CD4-positive, alpha-beta memory T cell (primary cell): Measurements from ENCODE around the gene TRIM3. TPM values are rescaled to one million over a fixed set of nuclear protein-coding genes. Genes with fewer than 3 reads are reported as not detected.

Experiments used
- CTCF ChIA-PET: fragments of 350-600 bp; sonication (Branson Sonifier 250); formaldehyde crosslinking; loops from one replicate; lab custom pipeline; 2021; ENCODE audit warnings: inconsistent platforms; ENCODE audit not compliant: partially characterized antibody; lab: Charles Lee
- POLR2A ChIA-PET: fragments of 350-600 bp; sonication (Branson Sonifier 250); formaldehyde crosslinking; loops from one replicate; lab custom pipeline; 2021; ENCODE audit not compliant: partially characterized antibody; lab: Charles Lee
- DNase-seq, 5 donors: peaks; one replicate each; pipeline versions ENCODE4 v3.0.0 to v3.0.0-alpha.2; 2020 to 2022; ENCODE audit warnings: mixed read lengths in 1 of 5
- H3K27ac ChIP-seq: one replicate; pipeline ENCODE4 v1.7.0; 2013; ENCODE audit warnings: low read depth, low read length
- H3K27me3 ChIP-seq: 2 replicates; pipeline ENCODE4 v1.7.0; 2013; ENCODE audit warnings: mild to moderate bottlenecking, low read length, moderate library complexity; ENCODE audit not compliant: insufficient read depth
- H3K36me3 ChIP-seq: 2 replicates; pipeline ENCODE4 v1.7.0; 2013; ENCODE audit warnings: mild to moderate bottlenecking, low read length, moderate library complexity; ENCODE audit not compliant: insufficient read depth
- H3K4me1 ChIP-seq: 2 replicates; pipeline ENCODE4 v1.7.0; 2013; ENCODE audit warnings: mild to moderate bottlenecking, low read length, moderate library complexity; ENCODE audit not compliant: insufficient read depth
- H3K4me3 ChIP-seq, 2 donors: one replicate each; pipeline ENCODE4 v1.7.0; 2013; ENCODE audit warnings: low read length in 2 of 2, mild to moderate bottlenecking in 1 of 2
- H3K9me3 ChIP-seq, 2 donors: one replicate each; pipeline ENCODE4 v1.7.0; 2013; ENCODE audit warnings: low read length in 2 of 2, control low read depth in 1 of 2; ENCODE audit not compliant: control insufficient read depth in 1 of 2
- H3K27ac Mint-ChIP-seq, 7 donors: one replicate each; pipeline ENCODE4 v1.8.0; 2020 to 2021; ENCODE audit warnings: mixed read lengths in 7 of 7, mild to moderate bottlenecking in 6 of 7, inconsistent platforms in 3 of 7, moderate library complexity in 3 of 7
- H3K27me3 Mint-ChIP-seq, 2 donors: one replicate each; pipeline ENCODE4 v1.8.0; 2020 to 2021; ENCODE audit warnings: mixed read lengths in 2 of 2
- H3K36me3 Mint-ChIP-seq, 2 donors: one replicate each; pipeline ENCODE4 v1.8.0; 2020 to 2021; ENCODE audit warnings: mixed read lengths in 2 of 2, inconsistent platforms in 1 of 2, mild to moderate bottlenecking in 1 of 2
- H3K4me1 Mint-ChIP-seq, 4 donors: one replicate each; pipeline ENCODE4 v1.8.0; 2020 to 2021; ENCODE audit warnings: mixed read lengths in 4 of 4, mild to moderate bottlenecking in 1 of 4
- H3K4me3 Mint-ChIP-seq, 8 donors: one replicate each; pipeline ENCODE4 v1.8.0; 2020 to 2021; ENCODE audit warnings: mixed read lengths in 8 of 8, mild to moderate bottlenecking in 7 of 8, moderate library complexity in 6 of 8, inconsistent platforms in 3 of 8
- H3K9me3 Mint-ChIP-seq, 8 donors: one replicate each; pipeline ENCODE4 v1.8.0; 2020 to 2021; ENCODE audit warnings: mixed read lengths in 8 of 8, mild to moderate bottlenecking in 5 of 8, inconsistent platforms in 3 of 8, moderate library complexity in 1 of 8
- intact Hi-C: fragments of 100-400 bp; cut with micrococcal nuclease; formaldehyde crosslinking; loops from one replicate; pipeline ENCODE4 v1.15.1; 2023
- polyA plus RNA-seq, 2 donors: library from polyadenylated mRNA; unstranded; fragments of 300-500 nt; fragmentation: Illumina TruSeq; gene quantifications; one replicate each; pipeline ENCODE4 v1.2.3, GENCODE V29; 2021
- total RNA-seq, 2 experiments: library from RNA; stranded (reverse); gene quantifications; one replicate each; pipeline ENCODE4 v1.2.3, GENCODE V29; 2021

Gene TRIM3
- total and polyA plus RNA-seq, 4 experiments from 2014 or later = 1.2 to 23.1 (median 13.2) TPM

- CTCF ChIA-PET = interaction anchor here (1.0 to 7.6 kb wide), 15 partner anchors 12 to 336 kb away, joined by 3 to 72 read pairs (median 6); partner anchors contain the start of genes APBB1, ARFIP2, HPX and SMPD1
- Mint-ChIP-seq H3K27me3 (no peaks in the 10 kb centered on the region), H3K4me3 (peak overlapping the region; percentile 80 to 98 (median 84)), H3K4me1 (peaks cover 60 to 95% (median 78%) of the 10 kb centered on the region in 4 donors), H3K27ac (peak overlapping the region; percentile 96 to 99 (median 97)), H3K9me3 (peaks cover 0 to 1% (median 0%) of the 10 kb centered on the region in 8 donors), H3K36me3 (peaks cover 30 to 38% of the 10 kb centered on the region in 2 donors)
- DNase-seq = peak in 1 of 5 donors; percentile 63
- intact Hi-C loops = loop anchor here (1.0 kb wide), 4 partner anchors 11 to 41 kb away; partner anchors contain the start of genes APBB1 and SMPD1
- no peaks in the 10 kb centered on the region for H3K9me3 ChIP-seq
- POLR2A ChIA-PET = interaction anchor here (0.9 to 23.7 kb wide), 14 partner anchors 12 to 344 kb away, joined by 3 to 503 read pairs (median 7); partner anchors contain the start of genes APBB1, ARFIP2, SMPD1 and TIMM10B
- H3K4me1 ChIP-seq = peaks cover 67% of the 10 kb centered on the region
- peak overlapping the region; percentile 69 for H3K27ac ChIP-seq
- H3K27me3 ChIP-seq = no peaks in the 10 kb centered on the region
- H3K4me3 ChIP-seq = peak overlapping the region; percentile 40 to 53
- H3K36me3 ChIP-seq = peaks cover 11% of the 10 kb centered on the region
Measured at GRCh38 chr11:6402061-6402470, 71.7 kb downstream of the TRIM3 start.

DNA sequence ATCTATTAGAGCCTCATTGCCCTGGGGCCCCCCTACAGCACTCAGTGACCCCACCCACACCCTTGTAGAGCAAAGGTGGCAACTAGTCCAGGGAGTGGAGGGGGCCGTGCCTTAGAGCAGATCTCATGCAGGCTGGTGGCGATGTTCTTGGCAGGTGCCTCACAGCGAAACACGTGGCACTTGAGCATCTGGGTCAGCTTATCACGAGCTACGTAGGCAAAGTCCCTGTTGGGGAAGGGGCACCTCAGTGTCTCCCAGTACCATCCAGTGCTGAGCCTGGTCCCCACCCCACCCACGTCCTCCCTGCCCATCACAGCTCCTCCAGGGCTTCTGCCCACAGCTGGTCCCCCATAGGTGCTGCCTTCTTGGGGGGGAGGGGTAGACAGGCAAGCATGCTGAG lies 72.3 kb downstream of the TRIM3 start:
- peak overlapping the region in 6 of 7 donors; percentile 37 to 99 (median 96) for H3K27ac Mint-ChIP-seq
- Histone ChIP-seq H3K4me3 (peak overlapping the region in 1 of 2 donors; percentile 6), H3K4me1 (peaks cover 61% of the 10 kb centered on the region), H3K36me3 (peaks cover 15% of the 10 kb centered on the region), H3K9me3 (no peaks in the 10 kb centered on the region), H3K27me3 (no peaks in the 10 kb centered on the region), H3K27ac (peak overlapping the region; percentile 69)
- ChIA-PET CTCF (interaction anchor here (1.0 to 7.6 kb wide), 11 partner anchors 12 to 336 kb away, joined by 3 to 72 read pairs (median 17); partner anchors contain the start of genes APBB1, HPX and SMPD1), POLR2A (interaction anchor here (0.9 to 23.7 kb wide), 7 partner anchors 11 to 217 kb away, joined by 3 to 503 read pairs (median 23); partner anchors contain the start of genes APBB1, ARFIP2, SMPD1 and TIMM10B)
- peak overlapping the region in 7 of 8 donors; percentile 17 to 98 (median 80) for H3K4me3 Mint-ChIP-seq
- no peaks in the 10 kb centered on the region for H3K27me3 Mint-ChIP-seq
- H3K36me3 Mint-ChIP-seq = peaks cover 34 to 37% of the 10 kb centered on the region in 2 donors
- intact Hi-C loops = no loop called here
- H3K9me3 Mint-ChIP-seq = peaks cover 0 to 1% (median 0%) of the 10 kb centered on the region in 8 donors
- no peak for DNase-seq
- peaks cover 55 to 94% (median 76%) of the 10 kb centered on the region in 4 donors for H3K4me1 Mint-ChIP-seq

DNA sequence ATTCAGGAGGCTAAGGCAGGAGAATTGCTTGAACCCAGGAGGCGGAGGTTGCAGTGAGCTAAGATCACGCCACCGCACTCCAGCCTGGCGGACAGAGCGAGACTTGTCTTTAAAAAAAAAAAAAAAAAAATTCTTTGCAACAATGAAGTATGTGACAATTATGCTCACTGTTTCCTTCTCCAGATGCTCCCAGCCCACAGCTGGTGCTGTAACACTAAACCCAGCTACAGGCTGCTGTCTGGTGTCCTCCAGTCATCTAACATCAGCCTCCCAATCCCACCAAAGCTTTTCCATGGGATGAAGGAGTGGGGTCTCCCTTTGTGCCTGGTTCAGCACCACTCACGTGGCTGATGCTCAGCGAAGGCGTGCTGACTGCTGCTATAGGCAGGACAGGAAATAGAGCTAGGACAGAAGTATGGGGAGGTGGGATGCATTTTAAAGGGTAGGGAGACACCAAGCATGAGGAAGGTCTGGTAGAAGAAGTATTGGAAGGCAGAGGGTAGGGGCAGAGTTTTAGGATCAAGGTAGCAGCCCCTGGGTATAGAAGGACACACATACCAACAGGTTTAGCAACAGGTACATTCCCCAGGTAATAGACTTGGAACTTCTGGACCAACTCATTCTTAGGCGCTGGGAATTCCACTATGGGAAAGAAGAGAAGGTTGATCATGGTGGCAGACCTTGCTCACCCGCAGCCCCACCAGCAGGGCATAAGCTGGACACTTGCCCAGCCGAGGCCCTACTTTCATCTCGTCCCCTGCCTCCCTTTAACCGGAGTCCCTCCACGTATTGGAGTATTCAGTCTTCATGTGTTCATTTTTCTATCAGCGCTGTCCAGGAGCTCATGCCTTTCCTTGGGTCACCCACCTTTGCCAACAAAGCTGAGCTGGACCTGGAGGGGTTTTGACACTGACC lies 73.1 kb downstream of the TRIM3 start:
- H3K27ac Mint-ChIP-seq = peak overlapping the region in 6 of 7 donors; percentile 69 to 99 (median 86)
- POLR2A ChIA-PET = interaction anchor here (1.5 to 23.7 kb wide), 3 partner anchors 10 to 38 kb away, joined by 4 to 503 read pairs (median 273); partner anchors contain the start of genes APBB1 and SMPD1
- CTCF ChIA-PET = interaction anchor here (0.7 to 7.6 kb wide), 10 partner anchors 11 to 107 kb away, joined by 3 to 72 read pairs (median 4); partner anchors contain the start of genes APBB1, HPX and SMPD1
- peak overlapping the region in 5 of 8 donors; percentile 20 to 70 (median 36) for H3K4me3 Mint-ChIP-seq
- no peak overlapping the region for H3K27ac ChIP-seq
- peaks cover 49 to 93% (median 74%) of the 10 kb centered on the region in 4 donors for H3K4me1 Mint-ChIP-seq
- H3K36me3 Mint-ChIP-seq = peaks cover 41 to 43% of the 10 kb centered on the region in 2 donors
- peaks cover 54% of the 10 kb centered on the region for H3K4me1 ChIP-seq
- no peaks in the 10 kb centered on the region for H3K27me3 ChIP-seq
- intact Hi-C loops = no loop called here
- no peaks in the 10 kb centered on the region for H3K9me3 ChIP-seq
- no peak overlapping the region for H3K4me3 ChIP-seq
- H3K36me3 ChIP-seq = peaks cover 15% of the 10 kb centered on the region
- H3K9me3 Mint-ChIP-seq = peaks cover 0 to 1% (median 0%) of the 10 kb centered on the region in 8 donors
- no peaks in the 10 kb centered on the region for H3K27me3 Mint-ChIP-seq
- DNase-seq = no peak

Other genes with a start within 250 kb of the TRIM3 start
- 10 to 100 TPM; 48.7 to 50.8 TPM for gene FHIP1B, start 239.3 kb downstream of the TRIM3 start, total RNA-seq
- 10 to 100 TPM; 12.0 to 16.7 TPM for gene FHIP1B, start 239.3 kb downstream of the TRIM3 start, polyA plus RNA-seq
- gene CNGA4, start 234.9 kb downstream of the TRIM3 start, total RNA-seq = under 1 TPM; 0.58 to 0.61 TPM
- gene CNGA4, start 234.9 kb downstream of the TRIM3 start, polyA plus RNA-seq = not detected
- gene CCKBR, start 214.1 kb downstream of the TRIM3 start, total RNA-seq = not detected
- gene CCKBR, start 214.1 kb downstream of the TRIM3 start, polyA plus RNA-seq = not detected
- gene CAVIN3, start 153.4 kb downstream of the TRIM3 start, total RNA-seq = under 1 TPM in 1 of 2 experiments, not detected in 1; 0.36 TPM
- under 1 TPM in 1 of 2 donors, not detected in 1; 0.70 TPM for gene CAVIN3, start 153.4 kb downstream of the TRIM3 start, polyA plus RNA-seq
- 10 to 100 TPM; 39.3 to 43.6 TPM for gene SMPD1, start 83.5 kb downstream of the TRIM3 start, total RNA-seq
- gene SMPD1, start 83.5 kb downstream of the TRIM3 start, polyA plus RNA-seq = 10 to 100 TPM in 1 of 2 donors, 1 to 10 TPM in 1; 9.2 to 12.1 TPM
- gene APBB1, start 54.8 kb downstream of the TRIM3 start, total RNA-seq = 10 to 100 TPM; 93.2 to 93.5 TPM
- 100 to 1,000 TPM in 1 of 2 donors, 10 to 100 TPM in 1; 84.7 to 107 TPM for gene APBB1, start 54.8 kb downstream of the TRIM3 start, polyA plus RNA-seq
- 1 to 10 TPM in 1 of 2 experiments, under 1 TPM in 1; 0.83 to 1.3 TPM for gene HPX, start 33.0 kb downstream of the TRIM3 start, total RNA-seq
- gene HPX, start 33.0 kb downstream of the TRIM3 start, polyA plus RNA-seq = not detected
- gene ARFIP2, start 7.4 kb upstream of the TRIM3 start, total RNA-seq = 10 to 100 TPM; 53.9 to 56.9 TPM
- gene ARFIP2, start 7.4 kb upstream of the TRIM3 start, polyA plus RNA-seq = 10 to 100 TPM; 34.1 to 35.8 TPM
- gene TIMM10B, start 7.6 kb upstream of the TRIM3 start, total RNA-seq = 10 to 100 TPM; 54.7 to 60.3 TPM
- 10 to 100 TPM; 29.9 to 32.4 TPM for gene TIMM10B, start 7.6 kb upstream of the TRIM3 start, polyA plus RNA-seq
- 10 to 100 TPM; 45.9 to 54.0 TPM for gene DNHD1, start 23.3 kb upstream of the TRIM3 start, total RNA-seq
- 1 to 10 TPM; 1.2 to 1.4 TPM for gene DNHD1, start 23.3 kb upstream of the TRIM3 start, polyA plus RNA-seq
- gene RRP8, start 129.7 kb upstream of the TRIM3 start, total RNA-seq = 10 to 100 TPM; 29.9 to 36.0 TPM
- gene RRP8, start 129.7 kb upstream of the TRIM3 start, polyA plus RNA-seq = 10 to 100 TPM; 19.5 to 28.4 TPM
- gene ILK, start 129.8 kb upstream of the TRIM3 start, total RNA-seq = 100 to 1,000 TPM; 131 to 132 TPM
- gene ILK, start 129.8 kb upstream of the TRIM3 start, polyA plus RNA-seq = 100 to 1,000 TPM; 121 to 129 TPM
- gene TAF10, start 138.3 kb upstream of the TRIM3 start, total RNA-seq = 100 to 1,000 TPM; 116 to 120 TPM
- 100 to 1,000 TPM; 171 to 367 TPM for gene TAF10, start 138.3 kb upstream of the TRIM3 start, polyA plus RNA-seq
- gene TPP1, start 145.5 kb upstream of the TRIM3 start, total RNA-seq = 100 to 1,000 TPM; 194 to 198 TPM
- gene TPP1, start 145.5 kb upstream of the TRIM3 start, polyA plus RNA-seq = 100 to 1,000 TPM; 103 to 144 TPM
- gene DCHS1, start 181.9 kb upstream of the TRIM3 start, total RNA-seq = 1 to 10 TPM; 6.4 to 6.7 TPM
- gene DCHS1, start 181.9 kb upstream of the TRIM3 start, polyA plus RNA-seq = 1 to 10 TPM in 1 of 2 donors, under 1 TPM in 1; 0.47 to 2.5 TPM
- 10 to 100 TPM; 33.4 to 36.9 TPM for gene MRPL17, start 209.4 kb upstream of the TRIM3 start, total RNA-seq
- gene MRPL17, start 209.4 kb upstream of the TRIM3 start, polyA plus RNA-seq = 10 to 100 TPM; 12.7 to 42.6 TPM